Measurements from ENCODE around the gene TENT5A.

DNA sequence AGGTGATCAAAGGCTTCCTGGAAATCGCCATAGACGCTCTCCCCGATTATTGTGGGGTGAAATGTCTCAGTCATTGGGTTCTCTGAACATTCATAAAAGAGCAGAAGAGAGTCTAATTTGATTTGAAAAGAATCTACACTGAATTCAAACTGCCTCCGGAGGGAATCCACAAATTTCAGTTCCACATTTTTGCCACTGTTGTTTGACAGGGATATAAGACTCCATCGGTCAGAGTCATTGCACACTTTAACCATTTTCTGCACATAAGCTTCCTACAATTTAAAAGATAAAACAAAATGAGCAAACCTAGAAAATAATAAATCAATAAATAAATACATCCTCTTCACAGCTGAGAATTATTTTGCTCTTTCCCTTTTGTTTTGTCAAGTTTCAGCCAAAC is 2.3 kb downstream of the TENT5A start:
- TF ChIP-seq, protein P1, sequence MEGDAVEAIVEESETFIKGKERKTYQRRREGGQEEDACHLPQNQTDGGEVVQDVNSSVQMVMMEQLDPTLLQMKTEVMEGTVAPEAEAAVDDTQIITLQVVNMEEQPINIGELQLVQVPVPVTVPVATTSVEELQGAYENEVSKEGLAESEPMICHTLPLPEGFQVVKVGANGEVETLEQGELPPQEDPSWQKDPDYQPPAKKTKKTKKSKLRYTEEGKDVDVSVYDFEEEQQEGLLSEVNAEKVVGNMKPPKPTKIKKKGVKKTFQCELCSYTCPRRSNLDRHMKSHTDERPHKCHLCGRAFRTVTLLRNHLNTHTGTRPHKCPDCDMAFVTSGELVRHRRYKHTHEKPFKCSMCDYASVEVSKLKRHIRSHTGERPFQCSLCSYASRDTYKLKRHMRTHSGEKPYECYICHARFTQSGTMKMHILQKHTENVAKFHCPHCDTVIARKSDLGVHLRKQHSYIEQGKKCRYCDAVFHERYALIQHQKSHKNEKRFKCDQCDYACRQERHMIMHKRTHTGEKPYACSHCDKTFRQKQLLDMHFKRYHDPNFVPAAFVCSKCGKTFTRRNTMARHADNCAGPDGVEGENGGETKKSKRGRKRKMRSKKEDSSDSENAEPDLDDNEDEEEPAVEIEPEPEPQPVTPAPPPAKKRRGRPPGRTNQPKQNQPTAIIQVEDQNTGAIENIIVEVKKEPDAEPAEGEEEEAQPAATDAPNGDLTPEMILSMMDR (IDR thresholded peaks at IDR 0.05) = no peak
- TF ChIP-seq EP300 (IDR thresholded peaks at IDR 0.05) (no peak), POLR2A (IDR thresholded peaks at IDR 0.05) (no peak)

All from tibial nerve (tissue), 4 donors.